ENCODE results near the gene ATOH8. TPM values are rescaled to one million over a fixed set of nuclear protein-coding genes. Genes with fewer than 3 reads are reported as not detected.

ATOH8 gene
- polyA plus RNA-seq, 1 of the 3 experiments (the other 2 are of a cell fraction): 5.6 TPM

GRCh38 chr2:85790032-85790431 is 36.2 kb downstream of the ATOH8 start:
- H3K4me2 ChIP-seq: no peak overlapping the region
- H3K4me1 ChIP-seq (ENCODE audit: control insufficient read depth in 1 of 2, insufficient read depth in 2 of 2, low read depth in 1 of 2, low read length in 1 of 2): peaks cover 16 to 31% of the 10 kb centered on the region in 2 experiments; a peak in 3 of 4 replicates
- H3K9ac ChIP-seq: no peak overlapping the region
- no peaks in the 10 kb centered on the region for H3K9me3 ChIP-seq
- H3K27ac ChIP-seq (ENCODE audit: low read depth in 2 of 2, low read length in 1 of 2): no peak overlapping the region
- H3K79me2 ChIP-seq (ENCODE audit: insufficient read depth): peaks cover 13% of the 10 kb centered on the region; the same call in 1 of the 2 replicates
- no peaks in the 10 kb centered on the region for H3K27me3 ChIP-seq (ENCODE audit: insufficient read depth)
- no peak overlapping the region for H3K4me3 ChIP-seq (ENCODE audit: low read depth in 2 of 2, low read length in 1 of 2)
- peaks cover 24% of the 10 kb centered on the region for H3F3A ChIP-seq (replicated peaks; ENCODE audit: insufficient read depth)
- no peaks in the 10 kb centered on the region for H4K20me1 ChIP-seq (ENCODE audit: insufficient read depth)
- no peak overlapping the region for H2AFZ ChIP-seq (ENCODE audit: low read depth)
- ChIA-PET CTCF (interaction anchor here (0.7 to 2.3 kb wide), 8 partner anchors 9 to 290 kb away, joined by 3 to 12 read pairs (median 3); no protein-coding TSS in a partner anchor), POLR2A (no interaction called here)
- H3K9me2 ChIP-seq: no peaks in the 10 kb centered on the region
- DNase-seq: no peak
- 70% methylated on average over 3 of the region's 4 CpGs for WGBS (ENCODE audit: low lambda C conversion rate)
- H3K36me3 ChIP-seq (replicated peaks in 1 of 2; ENCODE audit: control insufficient read depth in 1 of 2, insufficient read depth in 2 of 2, low read length in 1 of 2): no peaks in the 10 kb centered on the region
- TF ChIP-seq GABPA (IDR thresholded peaks at IDR 0.05; ENCODE audit: low read depth) (no peak), MEF2A (IDR thresholded peaks at IDR 0.05; ENCODE audit: borderline replicate concordance, low read depth) (no peak), REST (IDR thresholded peaks at IDR 0.05; ENCODE audit: low read depth, low read length) (no peak), NRF1 (IDR thresholded peaks at IDR 0.05; ENCODE audit: low read depth, low read length) (no peak), TCF12 (IDR thresholded peaks at IDR 0.05) (no peak), MXI1 (IDR thresholded peaks at IDR 0.05; ENCODE audit: low read depth, low read length) (no peak), TEAD4 (IDR thresholded peaks at IDR 0.05; ENCODE audit: borderline replicate concordance, insufficient read depth) (no peak), NFIC (IDR thresholded peaks at IDR 0.05; ENCODE audit: borderline replicate concordance) (no peak), USF2 (IDR thresholded peaks at IDR 0.05; ENCODE audit: borderline replicate concordance, low read depth, low read length) (no peak), PBX3 (IDR thresholded peaks at IDR 0.05) (no peak), YY1 (IDR thresholded peaks at IDR 0.05; ENCODE audit: low read depth) (no peak), EP300 (IDR thresholded peaks at IDR 0.05; ENCODE audit: borderline replicate concordance in 1 of 2, low read depth in 1 of 2, low read length in 1 of 2) (no peak), FOXJ3 (CRISPR knock-in tag; IDR thresholded peaks at IDR 0.05) (no peak), POLR2AphosphoS5 (IDR thresholded peaks at IDR 0.05; ENCODE audit: low read depth, low read length) (no peak), MAX (IDR thresholded peaks at IDR 0.05; ENCODE audit: low read depth) (no peak), JUND (IDR thresholded peaks at IDR 0.05) (no peak), ZBTB33 (IDR thresholded peaks at IDR 0.05; ENCODE audit: borderline replicate concordance, low read depth) (no peak), RAD21 (IDR thresholded peaks at IDR 0.05; ENCODE audit: low read length) (no peak), TAF1 (IDR thresholded peaks at IDR 0.05; ENCODE audit: borderline replicate concordance, low read depth, low read length) (no peak)

All from SK-N-SH (cell line).